Heart left ventricle (tissue), 16 donors: ENCODE measurements around the gene HSPB2. TPM values are rescaled to one million over a fixed set of nuclear protein-coding genes. Genes with fewer than 3 reads are reported as not detected.

Source experiments
- ATAC-seq, 4 donors: fragments of 200-7000 bp; cut with Tn5 transposase; one replicate each; pipeline ENCODE4 v1.9.1; 2020 to 2022; ENCODE audit warnings: moderate library complexity in 4 of 4, mild to moderate bottlenecking in 3 of 4, moderate number of reproducible peaks in 1 of 4
- DNase-seq, 5 donors: peaks; one replicate each; pipeline ENCODE4 v3.0.0-alpha.2; 2020
- H3K27ac ChIP-seq, 12 donors: fragments of 200-600 bp; sonication (generic) in 4 of 12; one replicate each; pipeline versions ENCODE4 v1.5.0 to v1.8.0; 2016 to 2022; ENCODE audit warnings: mild to moderate bottlenecking in 2 of 12
- H3K27me3 ChIP-seq, 9 donors: fragments of 200-600 bp; sonication (generic) in 2 of 9; one replicate each; pipeline versions ENCODE4 v1.5.1 to v1.8.0; 2016 to 2022; ENCODE audit warnings: mild to moderate bottlenecking in 3 of 9
- H3K36me3 ChIP-seq, 9 donors: fragments of 200-600 bp; sonication (generic) in 2 of 9; one replicate each; pipeline versions ENCODE4 v1.5.0 to v1.8.0; 2018 to 2022; ENCODE audit warnings: mild to moderate bottlenecking in 2 of 9
- H3K4me1 ChIP-seq, 12 donors: fragments of 200-600 bp; sonication (generic) in 4 of 12; one replicate each; pipeline versions ENCODE4 v1.5.0 to v1.8.0; 2016 to 2022; ENCODE audit warnings: mild to moderate bottlenecking in 3 of 12
- H3K4me3 ChIP-seq, 12 donors: fragments of 200-600 bp; sonication (generic) in 4 of 12; one replicate each; pipeline versions ENCODE4 v1.5.0 to v1.8.0; 2017 to 2022; ENCODE audit warnings: mild to moderate bottlenecking in 9 of 12, moderate library complexity in 4 of 12
- H3K9me3 ChIP-seq, 12 donors: fragments of 200-600 bp; sonication (generic) in 4 of 12; one replicate each; pipeline versions ENCODE4 v1.5.0 to v1.8.0; 2016 to 2022; ENCODE audit warnings: mild to moderate bottlenecking in 1 of 12
- POLR2A ChIP-seq, 2 donors: fragments of 450-650 bp; IDR thresholded peaks; one replicate each; pipeline ENCODE4 v1.6.1; 2017; ENCODE audit warnings: antibody characterized with exemption in 2 of 2, mild to moderate bottlenecking in 2 of 2, moderate library complexity in 2 of 2
- WGBS, 4 donors: extraction: QIAGEN DNeasy Blood & Tissue Kit in 2 of 4; methylation state at CpG; one replicate each; pipeline versions ENCODE4 v1.1.5 to v1.1.7; 2013 to 2018; 5-methylcytosine and 5-hydroxymethylcytosine counted together
- intact Hi-C, 10 donors: fragments of 100-400 bp; cut with DNase I; formaldehyde crosslinking; loops; one replicate each; pipeline versions ENCODE4 v1.11.1 to v1.14.2; 2022
- polyA plus RNA-seq, 2 donors: library from polyadenylated mRNA; stranded (reverse); fragments of 200-250 nt; gene quantifications; one replicate each; pipeline ENCODE4 v1.2.3, GENCODE V29; 2013
- total RNA-seq, 9 donors: library from RNA; depleted of rRNA in 2 of 9; stranded (reverse); fragments of >200 nt in 2 of 9; fragmentation: NEBNext Ultra II Directional in 3 of 9; extraction: Animal tissue kit (Norgen Biotek cat#: 25700) in 3 of 9; gene quantifications; one replicate each; pipeline versions ENCODE4 v1.1.0 to v1.2.4, GENCODE V29; 2016 to 2023
- TF ChIP-seq, protein P1 (sequence below), 12 donors: fragments of 200-600 bp; sonication (generic) in 4 of 12; IDR thresholded peaks; one replicate each; pipeline versions ENCODE4 v1.5.0 to v1.8.0; 2018 to 2022; ENCODE audit warnings: antibody characterized with exemption in 12 of 12, mild to moderate bottlenecking in 5 of 12
- donor health status: ischemic (EF 13 %, LVEDD 7.1; RV severe dilation, severe dysfunction).
- donor health status: healthy with polysubstance abuse.
- donor health status: DM: no; HTN: yes; CAD: no.
- donor health status: DM: no; HTN: no; CAD: no.
- donor health status: ischemic (EF 25% LVEDD 6.9; RV normal size, moderate dysfunction).
- donor health status: ischemic (EF 25% LVEDD 5.7; RV mildly dilated, moderate dysfunction).
- donor health status: healthy.
- donor health status: DM: yes; HTN: yes; CAD: no.
- donor health status: ischemic (EF 35%, LVEDD 5.7; RV mildly dilated, moderate dysfunction).
- donor health status: nonischemic (EF 11% LVEDD 7.7; RV severe dilation, severe dysfunction).
- donor health status: DM: yes; HTN: yes; CAD: no.
- donor health status: PGD.
- donor health status: ischemic (EF 29% LVEDD 5.4; RV normal size, mild dysfunction).
- donor health status: nonischemic (EF 23%, LVEDD 6.1; RV moderate dilation, normal function).

Gene HSPB2
- total and polyA plus RNA-seq, 11 donors: 5.5 to 67.9 (median 23.4) TPM

DNA sequence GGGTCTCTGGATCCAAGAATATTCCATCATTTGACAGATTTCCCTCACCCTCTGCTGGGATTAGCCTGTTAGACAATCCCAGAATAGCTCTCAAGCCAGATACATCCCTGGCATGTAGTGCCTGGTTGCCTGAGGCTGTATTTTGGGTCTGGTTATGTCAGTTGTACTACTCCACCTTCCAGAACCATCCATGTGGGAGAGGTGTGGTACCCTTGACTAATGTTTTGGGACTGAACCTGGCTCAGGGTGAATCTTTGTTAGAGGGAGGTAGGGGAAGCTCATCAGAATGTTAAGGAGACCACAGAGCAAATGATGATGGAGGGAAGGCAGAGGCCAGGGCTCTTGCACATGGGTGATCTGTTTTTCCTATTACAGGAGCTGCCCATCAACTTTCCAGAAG is 11.4 kb downstream of the HSPB2 start:
- Histone ChIP-seq H3K36me3 (no peaks in the 10 kb centered on the region), H3K4me3 (peak overlapping the region in 6 of 12 donors; percentile 25 to 50 (median 31)), H3K9me3 (no peaks in the 10 kb centered on the region), H3K27me3 (no peaks in the 10 kb centered on the region), H3K4me1 (peaks cover 0 to 60% (median 37%) of the 10 kb centered on the region in 12 donors), H3K27ac (peak overlapping the region; percentile 74 to 98 (median 91))
- DNase-seq: peak in 1 of 5 donors; percentile 15
- intact Hi-C loops: loop anchor here in 2 of 10 donors (5.0 to 10.0 kb wide), 2 partner anchors 47 to 161 kb away; partner anchors contain the start of genes CFAP68 (in 1 of the 2), FDXACB1 (in 1 of the 2), SDHD (in 1 of the 2) and TIMM8B (in 1 of the 2)
- no peak for TF ChIP-seq POLR2A (IDR thresholded peaks at IDR 0.05)
- TF ChIP-seq, protein P1, sequence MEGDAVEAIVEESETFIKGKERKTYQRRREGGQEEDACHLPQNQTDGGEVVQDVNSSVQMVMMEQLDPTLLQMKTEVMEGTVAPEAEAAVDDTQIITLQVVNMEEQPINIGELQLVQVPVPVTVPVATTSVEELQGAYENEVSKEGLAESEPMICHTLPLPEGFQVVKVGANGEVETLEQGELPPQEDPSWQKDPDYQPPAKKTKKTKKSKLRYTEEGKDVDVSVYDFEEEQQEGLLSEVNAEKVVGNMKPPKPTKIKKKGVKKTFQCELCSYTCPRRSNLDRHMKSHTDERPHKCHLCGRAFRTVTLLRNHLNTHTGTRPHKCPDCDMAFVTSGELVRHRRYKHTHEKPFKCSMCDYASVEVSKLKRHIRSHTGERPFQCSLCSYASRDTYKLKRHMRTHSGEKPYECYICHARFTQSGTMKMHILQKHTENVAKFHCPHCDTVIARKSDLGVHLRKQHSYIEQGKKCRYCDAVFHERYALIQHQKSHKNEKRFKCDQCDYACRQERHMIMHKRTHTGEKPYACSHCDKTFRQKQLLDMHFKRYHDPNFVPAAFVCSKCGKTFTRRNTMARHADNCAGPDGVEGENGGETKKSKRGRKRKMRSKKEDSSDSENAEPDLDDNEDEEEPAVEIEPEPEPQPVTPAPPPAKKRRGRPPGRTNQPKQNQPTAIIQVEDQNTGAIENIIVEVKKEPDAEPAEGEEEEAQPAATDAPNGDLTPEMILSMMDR (IDR thresholded peaks at IDR 0.05): no peak
- ATAC-seq: no peak

DNA sequence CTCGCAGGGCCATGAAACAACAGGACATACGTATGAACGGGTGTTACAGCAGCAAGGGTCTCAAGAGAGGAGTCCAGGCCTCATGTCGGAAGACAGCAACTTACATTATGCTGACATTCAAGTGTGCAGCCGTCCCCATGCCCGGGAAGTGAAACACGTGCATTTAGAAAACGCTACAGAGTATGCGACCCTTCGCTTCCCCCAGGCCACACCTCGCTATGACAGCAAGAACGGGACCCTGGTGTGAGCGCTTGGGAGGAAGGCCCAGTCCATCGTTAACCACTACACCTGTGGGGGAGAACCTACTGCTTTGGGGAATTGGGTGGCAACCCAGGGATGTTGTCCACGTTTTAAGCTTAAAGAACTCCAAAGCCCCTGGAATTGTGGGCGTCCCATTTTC is 13.4 kb downstream of the HSPB2 start:
- ATAC-seq (no peak), DNase-seq (peak in 1 of 5 donors; percentile 16)
- Histone ChIP-seq H3K27me3 (no peaks in the 10 kb centered on the region), H3K9me3 (no peaks in the 10 kb centered on the region), H3K4me3 (peak overlapping the region in 5 of 12 donors; percentile 45 to 66 (median 55)), H3K4me1 (peaks cover 0 to 56% (median 35%) of the 10 kb centered on the region in 12 donors), H3K27ac (peak overlapping the region; percentile 51 to 93 (median 86)), H3K36me3 (no peaks in the 10 kb centered on the region)
- intact Hi-C loops: loop anchor here in 5 of 10 donors (2.0 to 10.0 kb wide), 5 partner anchors 44 to 159 kb away; partner anchors contain the start of genes CFAP68 (in 4 of the 5), FDXACB1 (in 4 of the 5), SDHD (in 1 of the 5) and TIMM8B (in 1 of the 5)
- WGBS, 4 donors: 87 to 94% (median 91%) methylated on average over 15 to 16 of the region's 16 CpGs
- TF ChIP-seq, protein P1 (IDR thresholded peaks at IDR 0.05): no peak
- no peak for TF ChIP-seq POLR2A (IDR thresholded peaks at IDR 0.05)

DNA sequence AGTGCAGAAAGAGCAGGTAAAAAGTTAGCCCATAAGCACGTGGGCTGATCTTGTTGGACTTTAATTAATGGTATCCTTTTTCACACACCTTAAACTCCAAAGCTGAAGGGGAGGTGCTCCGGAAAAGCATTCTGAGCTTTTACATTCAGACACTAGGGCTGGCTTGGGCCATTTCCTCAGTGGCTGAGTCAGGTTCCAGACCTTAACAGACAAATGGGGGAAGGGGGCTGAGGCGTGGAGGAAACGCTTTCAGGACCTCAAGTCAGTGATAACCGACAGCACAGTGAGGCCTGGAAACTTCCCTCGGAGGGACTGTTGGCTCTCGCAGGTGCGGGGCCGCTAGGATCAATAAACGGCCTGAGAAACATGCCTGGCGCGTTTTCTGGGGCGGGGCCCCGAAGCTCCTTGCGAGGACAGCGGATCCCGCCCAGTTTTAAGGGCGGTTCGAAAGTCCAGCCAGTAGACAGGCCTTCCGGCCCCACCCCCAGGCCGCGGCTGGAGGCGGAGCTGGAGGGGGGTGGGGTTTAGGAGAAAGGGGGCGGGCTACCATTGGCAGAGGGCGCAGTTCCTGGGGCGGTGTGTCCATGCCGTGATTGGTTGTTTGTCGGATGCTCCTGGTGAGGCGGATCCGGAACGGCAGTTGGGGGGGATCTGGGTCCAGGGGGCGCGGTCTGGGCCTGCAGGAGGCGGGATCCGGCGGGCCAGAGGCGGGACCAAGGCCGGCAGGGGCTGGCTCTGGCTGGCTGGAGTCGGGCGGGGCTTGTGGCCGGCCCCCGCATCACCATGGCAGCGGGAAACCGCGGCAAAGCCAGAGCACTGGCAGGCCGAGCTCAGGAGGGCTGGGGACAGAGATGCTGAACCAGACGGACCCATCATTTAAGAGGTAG is 14.2 kb downstream of the HSPB2 start:
- peak overlapping the region; percentile 2 to 66 (median 52) for H3K4me3 ChIP-seq
- DNase-seq (peak; percentile 97 to 98 (median 97)), ATAC-seq (peak; percentile 93 to 97 (median 96))
- TF ChIP-seq POLR2A (IDR thresholded peaks at IDR 0.05): peak in 1 of 2 donors; percentile 72
- TF ChIP-seq, protein P1 (IDR thresholded peaks at IDR 0.05): peak in 1 of 12 donors; percentile 9
- no peaks in the 10 kb centered on the region for H3K27me3 ChIP-seq
- intact Hi-C loops: loop anchor here in 7 of 10 donors (1.0 to 10.0 kb wide), 6 partner anchors 44 to 158 kb away; partner anchors contain the start of genes CFAP68 (in 6 of the 7), FDXACB1 (in 6 of the 7), SDHD (in 1 of the 7) and TIMM8B (in 1 of the 7)
- no peaks in the 10 kb centered on the region for H3K9me3 ChIP-seq
- no peaks in the 10 kb centered on the region for H3K36me3 ChIP-seq
- peak overlapping the region; percentile 51 to 93 (median 86) for H3K27ac ChIP-seq
- 1% methylated on average over 20 to 47 of the region's 47 CpGs for WGBS, 4 donors
- H3K4me1 ChIP-seq: peaks cover 0 to 52% (median 36%) of the 10 kb centered on the region in 12 donors

DNA sequence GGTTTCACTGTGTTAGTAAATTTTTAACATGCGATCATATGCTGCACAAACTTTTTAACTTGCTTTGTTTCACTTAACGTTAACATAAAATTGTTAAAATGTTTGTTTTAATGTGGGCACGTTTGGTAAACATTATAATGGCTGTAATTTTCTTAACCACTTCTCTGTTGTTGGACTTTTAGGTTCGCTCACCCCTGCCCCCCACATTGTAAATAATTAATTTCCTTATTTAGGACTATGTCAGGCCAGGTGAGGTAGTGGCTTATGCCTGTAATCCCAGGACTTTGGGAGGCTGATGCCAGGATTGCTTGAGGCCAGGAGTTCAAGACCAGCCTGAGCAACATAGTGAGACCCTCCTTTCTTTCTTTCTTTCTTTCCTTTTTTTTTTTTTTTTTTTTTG is 17.9 kb downstream of the HSPB2 start:
- Histone ChIP-seq H3K9me3 (no peaks in the 10 kb centered on the region), H3K4me3 (no peak overlapping the region), H3K4me1 (peaks cover 0 to 30% (median 17%) of the 10 kb centered on the region in 12 donors), H3K36me3 (no peaks in the 10 kb centered on the region), H3K27me3 (no peaks in the 10 kb centered on the region), H3K27ac (no peak overlapping the region)
- 79 to 87% (median 83%) methylated on average over 4 of the region's 4 CpGs for WGBS, 4 donors
- no peak for ATAC-seq
- intact Hi-C loops: loop anchor here in 7 of 10 donors (5.0 to 10.0 kb wide), 6 partner anchors 53 to 354 kb away; partner anchors contain the start of genes NKAPD1 (in 2 of the 7), PIH1D2 (in 2 of the 7), CFAP68 (in 1 of the 7) and FDXACB1 (in 1 of the 7)
- TF ChIP-seq, protein P1 (IDR thresholded peaks at IDR 0.05): no peak
- no peak for TF ChIP-seq POLR2A (IDR thresholded peaks at IDR 0.05)
- no peak for DNase-seq
